H1 (cell line): ENCODE data around the gene DSE. TPM values are rescaled to one million over a fixed set of nuclear protein-coding genes. Genes with fewer than 3 reads are reported as not detected.

Experiments
- CTCF ChIA-PET: fragments of 300-600 bp; sonication (Branson Sonifier 250); formaldehyde crosslinking; loops from one replicate; lab custom pipeline; 2021; ENCODE audit not compliant: partially characterized antibody; lab: Charles Lee
- POLR2A ChIA-PET: fragments of 300-600 bp; sonication (Branson Sonifier 250); formaldehyde crosslinking; loops from one replicate; lab custom pipeline; 2021; ENCODE audit warnings: inconsistent platforms; ENCODE audit not compliant: partially characterized antibody; lab: Charles Lee
- DNase-seq, 2 experiments: peaks; one replicate each; pipeline versions ENCODE4 v3.0.0 to v3.0.0-alpha.2; 2010 to 2022; ENCODE audit warnings: low spot score in 2 of 2, low read depth in 1 of 2, mixed read lengths in 1 of 2
- FAIRE-seq: peaks from 2 replicates; lab custom pipeline; 2011; peaks lifted over from hg19 to GRCh38; lab: Jason Lieb, UNC
- H2AFZ ChIP-seq: 2 replicates; pipeline ENCODE4 v1.8.1; 2012; ENCODE audit warnings: low read length, inconsistent platforms
- H2AK5ac ChIP-seq: 2 replicates; pipeline ENCODE4 v1.6.1; 2013; ENCODE audit warnings: low read depth, low read length
- H2BK120ac ChIP-seq: replicated peaks from 2 replicates; pipeline ENCODE3; 2013; ENCODE audit warnings: low read depth, low read length, inconsistent platforms
- H2BK12ac ChIP-seq: 2 replicates; pipeline ENCODE4 v1.6.1; 2013; ENCODE audit warnings: low read depth, low read length
- H2BK15ac ChIP-seq: 2 replicates; pipeline ENCODE4 v1.6.1; 2013; ENCODE audit warnings: low read length
- H2BK20ac ChIP-seq: 2 replicates; pipeline ENCODE4 v1.6.1; 2013; ENCODE audit warnings: low read length
- H2BK5ac ChIP-seq: 2 replicates; pipeline ENCODE4 v1.6.1; 2013; ENCODE audit warnings: low read depth, low read length
- H3K14ac ChIP-seq: 2 replicates; pipeline ENCODE4 v1.6.1; 2013; ENCODE audit warnings: inconsistent platforms; ENCODE audit not compliant: insufficient read length
- H3K18ac ChIP-seq: 2 replicates; pipeline ENCODE4 v1.6.1; 2013; ENCODE audit warnings: low read length; ENCODE audit errors: extremely low read depth
- H3K23ac ChIP-seq: 2 replicates; pipeline ENCODE4 v1.6.1; 2013; ENCODE audit warnings: inconsistent platforms; ENCODE audit not compliant: insufficient read length
- H3K23me2 ChIP-seq: 2 replicates; pipeline ENCODE4 v1.6.1; 2013; ENCODE audit warnings: low read depth, low read length
- H3K27ac ChIP-seq: 2 replicates; pipeline ENCODE4 v1.6.1; 2011; ENCODE audit warnings: low read depth, low read length, inconsistent platforms
- H3K27me3 ChIP-seq, 4 experiments: replicated peaks in 1 of 4; 1 replicate in 1 of 4; 2 replicates in 3 of 4; pipeline versions ENCODE4 v1.6.1 to v1.8.1; 2011 to 2013; ENCODE audit warnings: low read length in 3 of 4, mild to moderate bottlenecking in 3 of 4, inconsistent platforms in 2 of 4, mixed read lengths in 2 of 4, moderate library complexity in 1 of 4; ENCODE audit not compliant: control insufficient read depth in 3 of 4, insufficient read depth in 3 of 4; ENCODE audit errors: extremely low read depth in 1 of 4
- H3K36me3 ChIP-seq, 4 experiments: 2 replicates each; pipeline versions ENCODE4 v1.6.1 to v1.8.1; 2011 to 2013; ENCODE audit warnings: mild to moderate bottlenecking in 4 of 4, low read length in 3 of 4, moderate library complexity in 2 of 4, control low read depth in 1 of 4, inconsistent platforms in 1 of 4; ENCODE audit not compliant: insufficient read depth in 4 of 4, control insufficient read depth in 2 of 4
- H3K4ac ChIP-seq: replicated peaks from 2 replicates; pipeline ENCODE3; 2013; ENCODE audit warnings: low read length, low read depth, mixed read lengths, inconsistent platforms; ENCODE audit not compliant: insufficient read length
- H3K4me1 ChIP-seq, 4 experiments: replicated peaks in 1 of 4; 1 replicate in 1 of 4; 2 replicates in 3 of 4; pipeline versions ENCODE4 v1.6.1 to v1.8.1; 2011 to 2013; ENCODE audit warnings: low read length in 3 of 4, inconsistent platforms in 2 of 4, mixed read lengths in 1 of 4; ENCODE audit not compliant: insufficient read depth in 4 of 4, control insufficient read depth in 3 of 4
- H3K4me2 ChIP-seq, 2 experiments: 2 replicates each; pipeline versions ENCODE4 v1.6.1 to v1.8.1; 2011 to 2013; ENCODE audit warnings: low read depth in 2 of 2, low read length in 2 of 2, control low read depth in 1 of 2, inconsistent platforms in 1 of 2, mild to moderate bottlenecking in 1 of 2; ENCODE audit not compliant: insufficient read depth in 1 of 2
- H3K4me3 ChIP-seq, 4 experiments: fragments of 200-600, 300-600 bp in 1 of 4; sonication (generic), shearing (Covaris generic), sonication (Bioruptor Twin) in 1 of 4; 2 replicates each; pipeline versions ENCODE4 v1.5.1 to v1.8.1; 2011 to 2016; ENCODE audit warnings: low read length in 4 of 4, low read depth in 3 of 4, control low read depth in 2 of 4, inconsistent platforms in 2 of 4, mild to moderate bottlenecking in 2 of 4, mixed read lengths in 1 of 4, moderate library complexity in 1 of 4; ENCODE audit not compliant: insufficient read depth in 2 of 4; ENCODE audit errors: extremely low read depth in 1 of 4
- H3K56ac ChIP-seq: replicated peaks from 2 replicates; pipeline ENCODE3; 2013; ENCODE audit warnings: low read depth, mild to moderate bottlenecking, mixed read lengths, low read length, inconsistent platforms; ENCODE audit not compliant: insufficient read length
- H3K79me1 ChIP-seq: 2 replicates; pipeline ENCODE4 v1.6.1; 2013; ENCODE audit warnings: low read depth, low read length, control low read depth
- H3K79me2 ChIP-seq, 2 experiments: 2 replicates each; pipeline versions ENCODE4 v1.6.1 to v1.8.1; 2012 to 2013; ENCODE audit warnings: low read length in 2 of 2, mild to moderate bottlenecking in 2 of 2, inconsistent platforms in 1 of 2; ENCODE audit not compliant: insufficient read depth in 2 of 2, control insufficient read depth in 1 of 2
- H3K9ac ChIP-seq, 4 experiments: replicated peaks in 1 of 4; 1 replicate in 1 of 4; 2 replicates in 3 of 4; pipeline versions ENCODE4 v1.6.1 to v1.8.1; 2011 to 2013; ENCODE audit warnings: low read depth in 3 of 4, low read length in 3 of 4, control low read depth in 2 of 4, mild to moderate bottlenecking in 2 of 4, moderate library complexity in 2 of 4, inconsistent platforms in 1 of 4; ENCODE audit errors: extremely low read depth in 1 of 4
- H3K9me3 ChIP-seq, 2 experiments: 2 replicates each; pipeline versions ENCODE4 v1.6.1 to v1.8.1; 2012 to 2013; ENCODE audit warnings: mild to moderate bottlenecking in 2 of 2, moderate library complexity in 2 of 2, control low read depth in 1 of 2, inconsistent platforms in 1 of 2, low read depth in 1 of 2, low read length in 1 of 2, mixed read lengths in 1 of 2; ENCODE audit not compliant: insufficient read depth in 2 of 2
- H4K20me1 ChIP-seq, 2 experiments: replicated peaks in 1 of 2; 2 replicates each; pipeline versions ENCODE3 to v1.8.1; 2011 to 2013; ENCODE audit warnings: inconsistent platforms in 2 of 2, low read length in 2 of 2, mild to moderate bottlenecking in 1 of 2; ENCODE audit not compliant: insufficient read depth in 2 of 2, control insufficient read depth in 1 of 2
- H4K5ac ChIP-seq: 2 replicates; pipeline ENCODE4 v1.6.1; 2013; ENCODE audit warnings: low read length, low read depth, mixed read lengths, inconsistent platforms; ENCODE audit not compliant: insufficient read length
- H4K8ac ChIP-seq: 2 replicates; pipeline ENCODE4 v1.8.0; 2013; ENCODE audit warnings: mild to moderate bottlenecking, moderate library complexity, low read length, inconsistent platforms; ENCODE audit not compliant: insufficient read depth; ENCODE audit errors: extremely low read depth
- H4K91ac ChIP-seq: replicated peaks from 2 replicates; pipeline ENCODE3; 2013; ENCODE audit warnings: low read length, mixed read lengths, inconsistent platforms; ENCODE audit not compliant: insufficient read length
- ATF3 ChIP-seq: IDR thresholded peaks from 2 replicates; pipeline ENCODE4 v1.6.1; 2011; ENCODE audit warnings: low read depth, mild to moderate bottlenecking, low read length; ENCODE audit not compliant: insufficient read depth
- CTCF ChIP-seq, 3 experiments: IDR thresholded peaks; 1 replicate in 2 of 3; 2 replicates in 1 of 3; pipeline versions ENCODE4 v1.5.1 to v1.6.1; 2011; ENCODE audit warnings: low read length in 3 of 3, mild to moderate bottlenecking in 3 of 3, inconsistent platforms in 2 of 3, low read depth in 1 of 3, moderate library complexity in 1 of 3; ENCODE audit not compliant: insufficient read depth in 1 of 3; ENCODE audit errors: control extremely low read depth in 1 of 3
- HDAC6 ChIP-seq: IDR thresholded peaks from one replicate; pipeline ENCODE4 v1.7.1; 2012; ENCODE audit warnings: low read depth, mild to moderate bottlenecking, inconsistent platforms, low read length, moderate library complexity
- WGBS, 2 experiments: shearing (Covaris generic) in 1 of 2; methylation state at CpG; one replicate each; pipeline versions ENCODE4 v1.1.6 to v1.1.7; 2013 to 2015; ENCODE audit warnings: low lambda C conversion rate in 2 of 2, mixed read lengths in 2 of 2, inconsistent platforms in 1 of 2, low coverage in 1 of 2, missing lambda C conversion rate in 1 of 2; ENCODE audit not compliant: insufficient replicate concordance in 2 of 2, insufficient coverage in 1 of 2, insufficient read length in 1 of 2; ENCODE audit errors: extremely low coverage in 1 of 2, missing lambda C conversion rate in 1 of 2; 5-methylcytosine and 5-hydroxymethylcytosine counted together
- polyA plus RNA-seq, 7 experiments: library from polyadenylated mRNA; depleted of rRNA in 3 of 7; stranded (reverse) in 5 of 7; unstranded in 2 of 7; fragments of >200 nt in 5 of 7; fragments of 200-250 nt in 2 of 7; gene quantifications; 1 replicate in 5 of 7; 2 replicates in 1 of 7; 4 replicates in 1 of 7; pipeline versions ENCODE4 v1.2.1 to v1.2.3, GENCODE V29; 2011 to 2013; ENCODE audit warnings: missing spikeins in 2 of 7, mixed read lengths in 2 of 7
- total RNA-seq: library from RNA; stranded (reverse); fragmentation: NEBNext Ultra II Directional; extraction: Animal tissue kit (Norgen Biotek cat#: 25700); gene quantifications from 2 replicates; pipeline ENCODE4 v1.2.1, GENCODE V29; 2021

Gene DSE
- total and polyA plus RNA-seq, 2 of the 8 experiments (the other 6 are each of a cell fraction or from before 2014, with no cell fraction given) = 32.5 to 94.4 TPM

GRCh38 chr6:116430860-116431259 is 60.1 kb downstream of the DSE start:
- H4K5ac ChIP-seq = no peak overlapping the region
- no peak overlapping the region for H2BK120ac ChIP-seq
- ChIA-PET POLR2A (interaction anchor here (1.8 kb wide), 1 partner anchor 9 kb away, joined by 5 read pairs; no protein-coding TSS in a partner anchor), CTCF (interaction anchor here (1.5 to 4.4 kb wide), 3 partner anchors 10 to 81 kb away, joined by 6 to 39 read pairs (median 6); no protein-coding TSS in a partner anchor)
- peak overlapping the region; percentile 30 for H4K91ac ChIP-seq
- H2BK12ac ChIP-seq = no peak overlapping the region
- H3K4me1 ChIP-seq = peaks cover 0 to 12% (median 4%) of the 10 kb centered on the region in 4 experiments; a peak in 3 of 7 replicates
- no peak overlapping the region for H3K4me2 ChIP-seq
- no peak overlapping the region; the same call in 1 of the 2 replicates for H3K18ac ChIP-seq
- no peaks in the 10 kb centered on the region for H4K20me1 ChIP-seq
- H3K4ac ChIP-seq = peak overlapping the region; percentile 58
- no peak overlapping the region for H2BK15ac ChIP-seq
- H3K27ac ChIP-seq = no peak overlapping the region
- no peak overlapping the region for H3K9ac ChIP-seq
- no peak for DNase-seq
- H3K23me2 ChIP-seq = no peaks in the 10 kb centered on the region
- no peak overlapping the region for H2AFZ ChIP-seq
- no peaks in the 10 kb centered on the region for H3K9me3 ChIP-seq
- no peaks in the 10 kb centered on the region for H3K79me1 ChIP-seq
- H4K8ac ChIP-seq = no peak overlapping the region
- no peak overlapping the region for H2BK20ac ChIP-seq
- WGBS, 2 experiments = 90% methylated on average over 4 of the region's 4 CpGs; no CpG with 5 or more reads in 1 of the 2 experiments
- H3K27me3 ChIP-seq = no peaks in the 10 kb centered on the region
- H3K14ac ChIP-seq = no peak overlapping the region
- H3K79me2 ChIP-seq = no peaks in the 10 kb centered on the region
- no peak overlapping the region for H3K56ac ChIP-seq
- TF ChIP-seq CTCF (IDR thresholded peaks at IDR 0.05; ENCODE audit: control extremely low read depth in 1 of 3, insufficient read depth in 1 of 3, low read depth in 1 of 3, low read length in 3 of 3) (peak in 1 of 3 experiments; percentile 21; a peak in 1 of 4 replicates), HDAC6 (no peak), ATF3 (no peak)
- no peak overlapping the region for H2AK5ac ChIP-seq
- peak; percentile 19 for FAIRE-seq
- H3K36me3 ChIP-seq = peaks cover 0 to 19% (median 8%) of the 10 kb centered on the region in 4 experiments; a peak in 6 of 8 replicates
- no peak overlapping the region for H3K4me3 ChIP-seq
- H3K23ac ChIP-seq = no peak overlapping the region
- no peak overlapping the region for H2BK5ac ChIP-seq
